Ammon's horn (tissue), 1 donor: ENCODE measurements around the gene MYEF2.

ENCODE experiments used
- DNase-seq: peaks from one replicate; pipeline ENCODE4 v3.0.0-alpha.2; 2016; ENCODE audit warnings: low spot score

The MYEF2 gene

DNA sequence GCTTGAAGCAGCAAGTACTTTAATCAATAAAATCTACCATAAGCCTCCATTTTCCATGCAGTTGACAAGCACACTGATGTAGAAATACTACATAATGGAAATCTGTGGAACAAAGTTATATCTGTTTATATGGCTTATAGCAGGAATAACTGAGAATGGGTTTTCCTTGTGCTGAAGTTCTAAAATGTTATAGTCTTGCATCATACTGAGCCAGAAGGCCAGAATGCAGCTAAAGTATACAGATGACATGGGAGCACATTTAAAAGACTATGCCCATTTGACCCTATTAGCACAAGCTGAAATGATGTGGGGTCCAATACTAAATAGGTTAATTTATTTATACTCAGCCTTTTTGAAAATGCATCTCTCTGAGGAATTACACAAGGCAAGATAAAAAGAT lies 32.2 kb downstream of the MYEF2 start:
- DNase-seq: no peak

DNA sequence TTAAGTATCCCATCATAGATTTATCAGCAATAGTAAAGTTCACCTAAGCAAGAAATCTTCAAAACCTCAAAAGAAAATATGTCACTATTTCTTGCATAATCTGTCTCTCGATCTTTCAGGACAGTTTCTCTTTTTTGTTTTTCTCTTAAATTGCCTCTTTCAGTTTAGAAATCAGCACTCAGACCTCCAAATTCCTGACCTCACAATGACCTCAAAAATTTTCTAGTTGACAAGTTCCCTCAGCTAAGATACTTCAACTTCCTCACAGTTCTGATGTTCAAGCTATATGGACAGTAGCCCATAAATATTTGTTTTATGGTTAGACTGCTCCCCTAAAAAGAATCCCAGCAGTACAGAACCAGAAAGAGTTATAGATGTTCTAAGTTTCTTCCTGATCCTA lies 33.2 kb downstream of the MYEF2 start:
- no peak for DNase-seq

GRCh38 chr15:48143856-48144255 lies 34.2 kb downstream of the MYEF2 start:
- DNase-seq: no peak

DNA sequence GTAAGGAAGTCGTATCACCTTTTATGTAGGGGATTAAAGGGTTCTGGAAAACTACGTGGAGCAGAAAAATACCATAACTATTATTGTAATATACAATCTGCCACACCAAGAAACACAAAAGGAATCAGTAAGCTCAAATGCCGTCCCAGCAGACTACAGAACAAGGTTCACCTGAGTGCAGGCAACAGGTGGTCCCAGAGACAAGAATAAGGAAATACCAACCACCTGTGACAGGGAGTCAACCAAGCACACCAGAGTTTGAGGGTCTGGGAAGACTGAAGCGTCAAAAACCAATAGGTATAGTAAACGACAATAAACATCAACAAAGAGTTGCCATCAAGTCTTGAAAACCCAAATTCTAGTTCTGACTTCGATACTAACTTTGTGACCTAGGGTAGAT lies 45.2 kb downstream of the MYEF2 start:
- DNase-seq: no peak

GRCh38 chr15:48131324-48131723 lies 46.8 kb downstream of the MYEF2 start:
- no peak for DNase-seq

DNA sequence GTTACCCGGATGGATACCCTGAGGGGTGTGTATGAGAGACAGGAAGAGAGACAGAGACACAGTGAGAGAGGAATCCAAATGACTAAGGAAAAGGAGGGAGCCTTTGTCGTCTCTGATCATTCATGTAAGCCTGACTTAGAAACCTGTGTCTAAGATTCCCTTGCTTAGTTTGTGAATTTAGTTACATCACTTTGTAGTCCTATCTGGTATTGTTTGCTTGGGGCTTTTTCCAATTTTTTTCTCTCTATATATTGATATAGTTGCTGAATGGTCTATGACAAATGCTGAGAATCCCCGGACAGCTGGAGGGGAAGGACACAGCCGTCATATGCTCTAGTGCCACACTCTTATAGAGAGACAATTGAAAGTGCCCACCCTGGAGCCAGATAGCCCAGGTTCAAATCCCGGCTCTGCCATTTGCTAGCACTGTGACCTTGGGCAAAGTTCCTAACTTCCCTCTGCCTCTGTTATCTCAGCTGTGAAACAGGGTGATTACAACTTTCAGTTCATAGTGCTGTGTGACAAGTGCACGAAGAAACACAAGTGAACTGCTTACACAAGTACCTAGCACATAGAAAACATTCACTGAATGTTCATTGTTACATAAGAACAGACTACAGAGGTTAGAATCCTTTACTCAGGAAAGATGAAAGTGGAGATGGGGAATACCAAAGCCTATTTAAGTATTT lies 51.3 kb downstream of the MYEF2 start:
- DNase-seq: no peak

DNA sequence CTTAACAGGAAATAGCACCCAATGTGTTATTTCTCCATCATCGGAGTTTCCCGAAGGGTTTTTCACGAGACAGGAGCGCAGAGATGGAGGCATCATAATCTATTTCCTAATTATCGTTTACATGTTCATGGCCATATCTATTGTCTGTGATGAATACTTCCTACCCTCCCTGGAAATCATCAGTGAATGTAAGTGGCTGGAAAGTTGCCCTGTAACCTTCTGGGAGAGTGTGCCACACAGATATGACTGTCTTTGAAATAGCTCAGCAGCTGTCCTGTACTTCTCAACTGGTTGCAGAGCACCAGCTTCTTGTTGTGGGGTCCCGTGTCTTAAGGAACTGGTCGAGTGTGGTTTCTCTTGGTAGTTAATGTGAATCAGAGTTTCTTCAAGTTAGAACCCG lies 56.2 kb downstream of the MYEF2 start:
- no peak for DNase-seq

GRCh38 chr15:48120745-48121144 lies 57.4 kb downstream of the MYEF2 start, which contains the start of gene SLC24A5:
SLC24A5 (plus strand) TSS chr15:48120990; CDS start chr15:48121045, 55 bp downstream.
- DNase-seq: no peak

DNA sequence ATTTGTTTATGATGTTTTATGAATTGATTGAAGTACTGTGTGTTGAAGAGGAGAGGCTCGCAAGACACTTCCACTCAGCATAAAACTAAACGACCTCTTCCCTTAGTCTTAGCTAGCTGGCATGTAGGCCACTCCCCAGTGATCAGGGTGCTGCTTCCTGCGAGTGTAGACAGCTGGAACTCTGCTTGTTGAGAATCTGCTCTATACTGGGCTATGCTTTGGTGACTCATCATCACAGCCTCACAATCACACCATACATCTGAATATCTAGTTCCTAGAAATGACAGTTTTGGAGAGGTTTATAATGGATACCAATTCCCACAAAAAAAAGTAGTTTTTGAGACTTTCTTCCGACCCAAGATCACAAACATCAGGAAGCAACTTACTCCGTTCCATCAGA lies 58.8 kb downstream of the MYEF2 start:
- no peak for DNase-seq

DNA sequence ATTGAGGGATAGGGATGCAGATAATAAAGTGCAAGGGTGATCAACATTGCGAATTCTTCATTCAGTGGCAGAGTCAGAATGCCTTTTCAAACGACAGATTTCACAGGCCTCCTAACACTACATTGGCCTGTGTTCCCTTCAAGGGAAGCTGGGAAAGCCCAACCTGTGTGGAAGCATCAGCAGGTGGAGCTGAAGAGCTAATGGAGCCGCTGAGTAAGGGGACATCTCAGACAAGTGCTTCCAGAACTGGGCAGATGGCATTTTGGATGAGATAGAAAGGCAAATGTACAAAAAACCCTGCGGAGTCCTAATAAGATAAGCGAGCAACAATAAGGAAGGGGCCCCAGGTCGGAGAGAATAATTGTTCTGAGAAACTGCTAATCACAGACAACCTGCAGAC lies 65.9 kb downstream of the MYEF2 start:
- DNase-seq: peak; percentile 37

DNA sequence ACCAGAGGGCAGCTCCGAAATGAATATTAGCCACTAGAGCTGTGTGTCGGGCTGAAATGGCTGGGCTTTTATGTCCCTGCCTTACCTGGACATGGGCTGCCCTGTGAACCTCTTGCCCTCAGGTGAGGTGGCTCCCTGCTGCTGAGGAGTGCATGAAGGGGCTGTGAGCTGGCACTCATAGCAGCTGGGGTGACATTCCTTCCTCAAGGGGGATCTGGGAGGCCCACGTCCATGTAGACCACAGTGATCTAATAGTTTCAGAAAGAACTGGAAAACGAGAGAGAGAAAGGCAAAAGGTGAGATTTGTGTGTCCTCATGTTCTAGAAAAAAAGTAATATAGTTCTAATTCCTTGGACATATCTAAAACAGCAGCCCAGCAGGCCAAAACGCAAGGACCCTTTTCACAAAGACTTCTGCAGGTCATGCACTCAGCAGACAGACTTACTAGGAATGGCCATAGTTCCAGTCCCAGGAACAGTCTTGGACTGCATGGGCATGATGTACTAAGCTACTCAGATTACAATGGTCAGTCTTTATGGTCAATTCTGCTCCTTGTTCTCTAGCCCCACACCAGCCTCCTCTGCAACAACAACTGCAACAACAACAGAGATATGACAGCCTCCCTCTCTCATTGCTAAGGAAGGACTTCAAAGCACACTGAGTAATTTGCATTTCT lies 68.1 kb downstream of the MYEF2 start:
- no peak for DNase-seq

DNA sequence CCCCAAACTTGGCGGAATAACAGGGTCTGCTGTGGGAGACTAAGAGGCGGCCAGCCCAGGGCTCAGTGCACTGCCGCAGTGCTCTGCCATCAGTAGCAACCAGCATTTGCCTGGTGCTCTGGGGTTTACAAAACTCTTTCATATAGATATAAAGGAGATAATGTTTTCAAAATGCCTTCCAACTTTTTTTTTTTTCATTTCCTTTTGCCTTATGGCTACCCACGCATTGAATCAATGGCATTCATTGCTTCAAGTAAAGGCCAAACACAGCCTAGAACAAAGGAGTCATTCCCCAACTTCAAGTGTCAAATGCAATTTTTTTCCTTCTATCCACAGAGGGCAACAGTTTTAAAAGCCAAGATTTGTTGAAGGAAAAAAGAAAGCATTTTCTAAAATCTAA lies 68.9 kb downstream of the MYEF2 start:
- no peak for DNase-seq

- DNase-seq: no peak
Measured at GRCh38 chr15:48105936-48106335, 72.2 kb downstream of the MYEF2 start.

GRCh38 chr15:48103647-48104046 lies 74.4 kb downstream of the MYEF2 start:
- no peak for DNase-seq

DNA sequence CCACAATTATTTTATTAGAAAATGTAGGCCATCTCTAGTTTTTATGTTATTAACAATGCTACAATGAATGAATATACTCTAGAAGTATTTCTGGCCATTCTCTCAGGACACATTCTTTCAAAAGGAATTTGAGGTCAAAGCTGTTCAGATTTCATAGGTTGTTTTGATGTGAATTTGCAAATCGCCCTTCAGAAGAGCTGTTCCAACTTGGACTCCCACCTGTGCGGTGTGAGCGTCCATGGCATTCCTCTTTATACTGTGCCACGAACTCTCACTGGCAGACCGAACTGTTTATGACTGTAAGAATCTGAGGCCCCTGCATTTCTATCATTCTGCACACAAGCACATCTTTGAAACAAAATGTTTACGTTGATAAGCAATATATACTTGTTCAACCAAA lies 75.9 kb downstream of the MYEF2 start:
- DNase-seq: no peak

DNA sequence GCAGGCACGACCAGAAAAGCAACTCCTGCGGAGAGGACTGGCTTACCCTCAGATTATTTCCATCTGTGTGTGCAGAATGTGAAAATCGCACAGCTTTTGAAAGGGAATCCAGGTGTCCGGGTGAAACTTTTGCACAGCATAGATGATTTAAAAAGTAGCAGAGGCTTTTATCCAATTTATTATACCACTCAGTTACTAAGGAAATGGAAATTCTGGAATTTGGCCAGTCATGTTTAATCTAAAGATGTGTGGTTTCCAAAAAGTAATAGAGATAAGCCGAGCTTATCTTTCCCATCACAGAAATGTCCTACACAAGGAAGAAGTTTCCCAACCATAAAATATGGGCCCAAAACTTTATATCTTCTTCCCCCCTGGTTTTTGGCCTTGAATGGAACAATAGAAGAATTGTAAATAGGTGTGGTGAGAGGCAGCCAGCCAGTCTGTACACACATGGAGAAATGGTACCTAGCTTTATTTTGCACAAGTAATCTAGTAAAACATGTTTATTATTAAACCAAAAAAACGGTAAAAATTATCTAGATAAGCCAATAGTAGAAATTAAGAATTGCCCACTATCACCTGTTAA lies 76.6 kb downstream of the MYEF2 start:
- no peak for DNase-seq

DNA sequence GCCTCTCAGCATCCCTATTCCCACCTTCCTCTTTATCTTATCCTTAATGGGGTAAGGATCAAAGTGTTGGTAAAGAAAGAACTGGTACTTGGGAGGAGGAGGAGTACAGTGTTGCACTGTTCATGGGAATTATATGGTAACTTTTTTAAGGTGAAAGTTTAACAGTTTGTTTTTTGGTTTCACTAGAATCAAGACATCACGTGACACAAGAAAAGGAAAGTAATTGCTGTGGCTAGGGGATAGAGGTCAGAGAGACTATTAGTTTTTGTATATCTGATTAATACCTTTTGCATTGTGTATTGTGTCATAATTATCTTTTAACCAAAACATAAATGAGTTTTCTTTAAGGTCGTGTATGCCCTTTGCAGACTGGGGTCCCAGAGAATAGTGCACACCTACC lies 80.8 kb downstream of the MYEF2 start:
- no peak for DNase-seq

DNA sequence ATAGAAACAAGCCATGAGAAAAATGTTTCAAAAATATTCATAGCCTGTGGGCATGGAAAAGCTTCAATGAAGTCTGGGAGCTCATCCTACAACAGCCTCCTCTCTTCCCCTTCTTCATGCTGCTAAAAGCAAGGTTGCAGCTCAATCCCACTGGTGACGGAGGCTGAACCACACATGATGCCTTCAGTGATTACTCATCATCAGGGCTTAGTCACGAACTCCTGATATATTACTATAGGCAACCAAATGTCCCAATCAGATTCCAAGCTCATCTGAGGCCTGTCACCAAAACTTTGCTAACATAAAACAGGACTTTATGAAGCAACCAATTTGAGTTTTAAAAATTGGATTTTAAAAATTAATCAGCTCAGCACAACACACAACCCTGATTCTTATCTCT lies 81.3 kb downstream of the MYEF2 start:
- DNase-seq: peak; percentile 70

DNA sequence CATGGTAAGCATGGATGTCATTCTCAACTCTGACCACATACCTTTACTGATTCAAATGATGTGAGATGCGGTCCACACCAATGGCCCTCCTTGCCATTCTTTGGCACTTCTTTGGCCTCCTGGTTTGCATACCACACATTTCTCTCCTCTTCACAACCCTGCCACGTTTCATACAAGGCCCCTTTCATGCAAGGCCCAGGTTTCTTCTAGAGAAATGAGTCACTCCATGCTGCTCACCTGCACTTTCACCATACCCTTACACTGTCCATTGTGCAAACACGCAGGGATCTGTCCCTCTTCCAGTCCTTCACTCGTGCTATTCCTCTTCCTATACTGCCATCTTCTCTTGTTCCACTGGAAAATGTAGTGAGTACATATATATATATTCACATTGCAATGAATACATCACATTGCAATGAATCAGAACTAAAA lies 81.7 kb downstream of the MYEF2 start:
- DNase-seq: no peak

DNA sequence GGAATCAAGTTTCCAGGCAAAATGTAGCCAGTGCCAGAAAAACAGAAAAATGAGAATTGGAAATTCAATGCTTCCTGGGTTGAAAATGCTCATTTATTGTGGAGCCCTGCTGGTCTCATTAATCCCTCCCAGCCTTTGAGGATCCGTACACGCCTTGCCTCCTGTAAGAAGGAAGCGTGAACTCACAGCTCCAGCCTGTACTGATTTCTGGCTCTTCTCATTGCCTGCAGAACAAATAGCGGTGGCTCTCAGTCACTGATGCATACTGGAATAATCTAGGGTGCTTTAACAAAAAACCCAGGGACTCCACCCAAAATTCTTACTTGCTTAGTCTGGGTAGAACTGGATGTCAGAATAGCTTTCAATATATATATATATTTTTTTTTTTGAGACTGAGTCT lies 86.6 kb downstream of the MYEF2 start:
- no peak for DNase-seq

DNA sequence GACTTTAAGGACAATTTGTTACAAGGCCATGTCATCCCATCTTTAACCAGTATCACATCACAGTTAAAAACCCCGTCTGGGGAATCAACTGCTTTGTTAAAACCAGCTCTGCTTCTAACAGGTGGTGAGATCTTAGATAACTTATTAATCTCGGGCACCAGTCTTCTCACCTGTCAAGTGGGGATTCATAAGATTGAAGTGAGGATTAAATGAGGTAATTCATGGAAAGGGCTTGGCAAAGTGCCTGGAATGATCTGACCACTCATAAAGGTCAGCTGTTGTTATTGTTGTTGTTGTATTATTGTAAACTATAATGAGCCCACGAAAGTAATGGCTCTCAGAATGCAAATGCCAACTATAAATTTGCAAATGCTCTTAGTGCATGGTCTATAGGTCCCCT lies 87.4 kb downstream of the MYEF2 start:
- no peak for DNase-seq

DNA sequence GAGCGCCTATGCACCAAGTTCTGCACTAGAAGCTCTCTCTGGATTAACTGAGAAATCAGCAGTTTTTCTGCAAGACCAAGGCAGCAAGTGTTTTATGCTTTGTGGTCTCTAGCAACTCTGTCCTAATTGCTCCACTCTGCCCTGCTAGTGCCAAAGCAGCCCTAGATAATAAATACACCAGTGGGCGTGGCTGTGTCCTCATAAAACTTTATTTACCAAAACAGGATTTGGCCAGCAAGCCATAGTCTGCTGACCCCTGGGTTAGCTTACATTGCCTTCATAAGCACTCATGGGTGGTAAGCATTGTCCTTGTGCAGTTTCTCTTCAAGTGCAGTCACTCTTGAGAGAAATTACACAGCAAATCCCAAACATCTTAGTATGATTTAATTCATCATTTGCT lies 88.0 kb downstream of the MYEF2 start:
- no peak for DNase-seq

- DNase-seq: no peak
Measured at GRCh38 chr15:48089702-48090101, 88.4 kb downstream of the MYEF2 start.

DNA sequence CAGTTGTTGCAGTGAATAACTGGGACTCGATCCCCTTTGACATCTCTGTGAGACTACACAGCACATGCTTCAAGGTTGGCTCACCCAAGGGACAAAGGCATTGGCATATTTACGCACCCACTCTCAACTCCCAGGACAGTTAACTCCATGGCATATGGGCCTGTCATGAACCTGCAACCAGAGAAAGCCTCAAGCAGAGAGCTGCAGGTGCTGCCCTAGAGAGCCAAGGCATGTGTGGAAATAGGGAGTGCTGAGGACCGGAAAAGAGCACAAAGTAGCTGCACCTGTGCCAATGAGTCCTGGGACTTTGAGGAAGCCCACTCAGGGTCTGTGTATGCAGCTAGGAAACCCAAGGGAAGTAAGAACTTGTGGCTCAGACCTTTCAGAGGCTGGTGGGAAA lies 90.3 kb downstream of the MYEF2 start:
- no peak for DNase-seq
